Vagina (tissue), 2 donors: ENCODE results near the gene WAC. TPM values are rescaled to one million over a fixed set of nuclear protein-coding genes. Genes with fewer than 3 reads are reported as not detected.

Experiments used
- DNase-seq, 2 donors: peaks; one replicate each; pipeline ENCODE4 v3.0.0-alpha.2; 2017; ENCODE audit errors: extremely low spot score in 2 of 2
- H3K27ac ChIP-seq: fragments of 200-600 bp; sonication (generic); one replicate; pipeline ENCODE4 v1.5.1; 2019
- H3K27me3 ChIP-seq: fragments of 200-600 bp; sonication (generic); one replicate; pipeline ENCODE4 v1.5.1; 2019
- H3K36me3 ChIP-seq, 2 donors: fragments of 200-600 bp; sonication (generic); one replicate each; pipeline ENCODE4 v1.5.1; 2017 to 2019
- H3K4me1 ChIP-seq: fragments of 200-600 bp; sonication (generic); one replicate; pipeline ENCODE4 v1.5.1; 2019
- H3K4me3 ChIP-seq, 2 donors: fragments of 200-600 bp; sonication (generic); 1 replicate in 1 of 2; 2 replicates in 1 of 2; pipeline ENCODE4 v1.5.1; 2016 to 2019
- H3K9me3 ChIP-seq: fragments of 200-600 bp; sonication (generic); one replicate; pipeline ENCODE4 v1.5.1; 2019
- CTCF ChIP-seq, 3 experiments: fragments of 450-650 bp in 2 of 3; fragments of 200-600 bp in 1 of 3; sonication (generic) in 1 of 3; IDR thresholded peaks; one replicate each; pipeline ENCODE4 v1.5.1; 2017 to 2019; ENCODE audit warnings: antibody characterized with exemption in 3 of 3, mild to moderate bottlenecking in 2 of 3, moderate library complexity in 2 of 3
- POLR2A ChIP-seq, 2 donors: fragments of 450-650 bp; IDR thresholded peaks; one replicate each; pipeline ENCODE4 v1.6.1; 2017; ENCODE audit warnings: antibody characterized with exemption in 2 of 2, mild to moderate bottlenecking in 2 of 2, moderate library complexity in 2 of 2
- POLR2AphosphoS5 ChIP-seq, 2 donors: sonication (generic); formaldehyde crosslinking; IDR thresholded peaks; one replicate each; pipeline ENCODE4 v1.9.0; 2017; ENCODE audit warnings: antibody characterized with exemption in 2 of 2, mild to moderate bottlenecking in 2 of 2, low read depth in 1 of 2; ENCODE audit not compliant: insufficient read depth in 1 of 2
- intact Hi-C: fragments of 100-400 bp; cut with DNase I; formaldehyde crosslinking; loops from one replicate; pipeline ENCODE4 v1.15.1; 2023
- total RNA-seq: library from RNA; depleted of rRNA; stranded (reverse); fragments of >200 nt; gene quantifications from one replicate; pipeline ENCODE4 v1.2.3, GENCODE V29; 2016

The WAC gene
- total RNA-seq, 1 donor from 2014 or later: 112 TPM

- no peaks in the 10 kb centered on the region for H3K9me3 ChIP-seq
- no peak for TF ChIP-seq POLR2A (IDR thresholded peaks at IDR 0.05)
- no peak for TF ChIP-seq CTCF (IDR thresholded peaks at IDR 0.05)
- no peaks in the 10 kb centered on the region for H3K36me3 ChIP-seq
- H3K4me1 ChIP-seq: no peaks in the 10 kb centered on the region
- no peak overlapping the region for H3K4me3 ChIP-seq
- H3K27me3 ChIP-seq: no peaks in the 10 kb centered on the region
- intact Hi-C loops: loop anchor here (10.0 kb wide), 1 partner anchor 644 kb away; no protein-coding TSS in a partner anchor
- no peak for DNase-seq
- H3K27ac ChIP-seq: no peak overlapping the region
Observed at GRCh38 chr10:28661035-28661434, 128.1 kb downstream of the WAC start.

DNA sequence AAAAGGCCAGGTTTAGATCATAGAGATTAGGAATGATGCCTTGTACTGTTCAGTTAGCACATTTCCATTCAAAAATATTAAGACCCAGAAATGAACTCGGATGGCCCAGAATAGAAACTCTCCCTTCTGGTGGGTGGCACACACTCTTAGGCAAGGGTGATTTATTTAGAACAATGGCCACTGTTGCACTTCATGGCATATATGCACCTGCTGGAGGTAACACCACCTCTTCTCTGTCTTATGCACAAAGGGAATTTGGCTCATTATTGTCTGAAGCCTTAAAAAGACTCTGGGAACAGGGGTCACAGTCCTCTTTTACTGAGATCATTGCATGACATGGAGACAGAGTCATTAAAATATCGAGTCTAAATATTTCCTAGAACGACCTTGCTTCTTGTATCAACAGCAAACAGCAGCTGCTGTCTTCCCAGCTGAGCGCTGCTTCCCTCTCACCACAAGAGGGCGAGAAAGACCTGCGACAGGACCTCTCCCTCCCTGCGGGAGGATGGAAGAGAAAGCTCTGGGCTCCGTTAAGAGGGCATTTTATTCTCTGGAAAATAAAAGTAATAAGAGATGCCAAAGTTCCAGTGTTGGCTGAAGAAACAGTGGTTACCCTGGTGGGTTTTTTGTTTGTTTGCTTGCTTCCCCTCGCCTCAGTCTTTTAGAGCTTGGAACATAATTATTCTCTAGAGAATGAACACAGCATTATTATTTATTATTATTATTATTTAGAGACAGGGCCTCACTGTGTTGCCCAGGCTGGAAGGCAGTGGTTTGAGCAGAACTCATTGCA is 130.9 kb downstream of the WAC start:
- H3K4me3 ChIP-seq: no peak overlapping the region
- peaks cover 6% of the 10 kb centered on the region for H3K4me1 ChIP-seq
- peak; percentile 87 to 97 (median 90) for TF ChIP-seq CTCF (IDR thresholded peaks at IDR 0.05)
- no peak for TF ChIP-seq POLR2A (IDR thresholded peaks at IDR 0.05)
- intact Hi-C loops: loop anchor here (10.0 kb wide), 1 partner anchor 641 kb away; no protein-coding TSS in a partner anchor
- H3K27me3 ChIP-seq: no peaks in the 10 kb centered on the region
- H3K9me3 ChIP-seq: no peaks in the 10 kb centered on the region
- no peaks in the 10 kb centered on the region for H3K36me3 ChIP-seq
- H3K27ac ChIP-seq: no peak overlapping the region
- peak in 1 of 2 donors; percentile 58 for DNase-seq

GRCh38 chr10:28664369-28664740 is 131.4 kb downstream of the WAC start:
- Histone ChIP-seq H3K36me3 (no peaks in the 10 kb centered on the region), H3K9me3 (no peaks in the 10 kb centered on the region), H3K27me3 (no peaks in the 10 kb centered on the region), H3K27ac (no peak overlapping the region), H3K4me3 (no peak overlapping the region), H3K4me1 (peaks cover 12% of the 10 kb centered on the region)
- no peak for TF ChIP-seq CTCF (IDR thresholded peaks at IDR 0.05)
- no peak for TF ChIP-seq POLR2AphosphoS5 (IDR thresholded peaks at IDR 0.05; ENCODE audit: insufficient read depth in 1 of 2, low read depth in 1 of 2)
- intact Hi-C loops: loop anchor here (10.0 kb wide), 1 partner anchor 640 kb away; no protein-coding TSS in a partner anchor
- DNase-seq: peak in 1 of 2 donors; percentile 55

- no peaks in the 10 kb centered on the region for H3K9me3 ChIP-seq
- H3K27ac ChIP-seq: no peak overlapping the region
- H3K36me3 ChIP-seq: no peaks in the 10 kb centered on the region
- peaks cover 12% of the 10 kb centered on the region for H3K4me1 ChIP-seq
- TF ChIP-seq POLR2A (IDR thresholded peaks at IDR 0.05) (no peak), CTCF (IDR thresholded peaks at IDR 0.05) (no peak), POLR2AphosphoS5 (IDR thresholded peaks at IDR 0.05; ENCODE audit: insufficient read depth in 1 of 2, low read depth in 1 of 2) (no peak)
- H3K27me3 ChIP-seq: no peaks in the 10 kb centered on the region
- intact Hi-C loops: loop anchor here (10.0 kb wide), 1 partner anchor 638 kb away; no protein-coding TSS in a partner anchor
- peak in 1 of 2 donors; percentile 43 for DNase-seq
- no peak overlapping the region for H3K4me3 ChIP-seq
Observed at GRCh38 chr10:28666751-28667467, 134.0 kb downstream of the WAC start.
